Left ventricle myocardium inferior (tissue), 1 donor: ENCODE measurements around the gene ROBO4. TPM values are rescaled to one million over a fixed set of nuclear protein-coding genes. Genes with fewer than 3 reads are reported as not detected.

Source experiments
- DNase-seq: peaks from one replicate; pipeline ENCODE4 v3.0.0-alpha.2; 2020
- H3K27ac ChIP-seq: fragments of 200-600 bp; replicated peaks from 2 replicates; pipeline ENCODE4 v1.8.0; 2021
- H3K27me3 ChIP-seq: fragments of 200-600 bp; 2 replicates; pipeline ENCODE4 v1.8.0; 2021; ENCODE audit warnings: low read depth
- H3K36me3 ChIP-seq: fragments of 200-600 bp; 2 replicates; pipeline ENCODE4 v1.8.0; 2021
- H3K4me1 ChIP-seq: fragments of 200-600 bp; 2 replicates; pipeline ENCODE4 v1.8.0; 2021
- H3K4me3 ChIP-seq: fragments of 200-600 bp; 2 replicates; pipeline ENCODE4 v1.8.0; 2021; ENCODE audit warnings: mild to moderate bottlenecking, moderate library complexity
- H3K9me3 ChIP-seq: fragments of 200-600 bp; replicated peaks from 2 replicates; pipeline ENCODE4 v1.8.0; 2021
- intact Hi-C: fragments of 100-400 bp; cut with micrococcal nuclease; formaldehyde crosslinking; loops from one replicate; pipeline ENCODE4 v1.11.0; 2022
- total RNA-seq: library from RNA; stranded (reverse); fragmentation: NEBNext Ultra II Directional; extraction: Animal tissue kit (Norgen Biotek cat#: 25700); gene quantifications from one replicate; pipeline ENCODE4 v1.2.1, GENCODE V29; 2021
- TF ChIP-seq, protein P1 (sequence below): fragments of 200-600 bp; IDR thresholded peaks from 2 replicates; pipeline ENCODE4 v1.8.0; 2021; ENCODE audit warnings: antibody characterized with exemption, mild to moderate bottlenecking, borderline replicate concordance
- donor health status: DM: no; HTN: yes; CAD: no; lungs with severe emphysema.

ROBO4 gene
- total RNA-seq, 1 donor from 2014 or later, result 20.7 TPM

DNA sequence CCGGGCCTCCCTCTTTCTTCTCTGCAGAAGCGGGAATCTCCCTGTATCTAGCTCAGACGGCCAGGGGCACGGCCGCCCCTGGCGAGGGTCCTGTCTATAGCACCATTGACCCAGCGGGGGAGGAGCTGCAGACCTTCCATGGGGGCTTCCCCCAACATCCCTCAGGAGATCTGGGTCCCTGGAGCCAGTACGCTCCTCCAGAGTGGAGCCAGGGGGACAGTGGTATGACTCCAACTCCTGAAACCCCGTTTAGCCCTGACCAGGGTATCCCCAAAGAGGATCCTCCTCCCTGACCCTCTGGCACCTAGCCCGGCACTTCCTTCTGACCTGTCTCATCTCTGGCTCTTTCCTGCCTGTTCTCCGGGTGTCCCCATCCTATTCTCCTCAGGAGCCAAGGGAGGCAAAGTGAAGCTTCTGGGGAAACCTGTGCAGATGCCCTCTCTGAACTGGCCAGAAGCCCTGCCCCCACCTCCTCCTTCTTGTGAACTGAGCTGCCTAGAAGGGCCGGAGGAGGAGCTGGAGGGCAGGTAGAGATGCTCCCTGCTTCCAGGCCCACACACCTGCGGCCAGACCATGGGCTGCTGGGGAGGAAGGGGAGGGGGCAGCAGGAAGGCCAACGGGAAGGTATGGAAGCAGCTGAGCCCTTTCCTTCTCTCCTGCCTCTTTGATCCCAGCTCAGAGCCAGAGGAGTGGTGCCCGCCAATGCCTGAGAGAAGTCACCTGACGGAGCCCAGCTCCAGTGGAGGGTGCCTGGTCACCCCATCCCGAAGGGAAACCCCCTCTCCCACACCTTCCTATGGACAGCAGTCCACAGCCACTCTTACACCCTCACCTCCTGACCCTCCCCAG, 19.5 kb downstream of the ROBO4 start:
- intact Hi-C loops, result no loop called here
- Histone ChIP-seq H3K4me1 (peaks cover 57% of the 10 kb centered on the region), H3K9me3 (no peaks in the 10 kb centered on the region), H3K36me3 (no peaks in the 10 kb centered on the region), H3K4me3 (peak overlapping the region; percentile 77), H3K27me3 (peaks cover 59% of the 10 kb centered on the region), H3K27ac (no peak overlapping the region)
- no peak for DNase-seq
- TF ChIP-seq, protein P1, sequence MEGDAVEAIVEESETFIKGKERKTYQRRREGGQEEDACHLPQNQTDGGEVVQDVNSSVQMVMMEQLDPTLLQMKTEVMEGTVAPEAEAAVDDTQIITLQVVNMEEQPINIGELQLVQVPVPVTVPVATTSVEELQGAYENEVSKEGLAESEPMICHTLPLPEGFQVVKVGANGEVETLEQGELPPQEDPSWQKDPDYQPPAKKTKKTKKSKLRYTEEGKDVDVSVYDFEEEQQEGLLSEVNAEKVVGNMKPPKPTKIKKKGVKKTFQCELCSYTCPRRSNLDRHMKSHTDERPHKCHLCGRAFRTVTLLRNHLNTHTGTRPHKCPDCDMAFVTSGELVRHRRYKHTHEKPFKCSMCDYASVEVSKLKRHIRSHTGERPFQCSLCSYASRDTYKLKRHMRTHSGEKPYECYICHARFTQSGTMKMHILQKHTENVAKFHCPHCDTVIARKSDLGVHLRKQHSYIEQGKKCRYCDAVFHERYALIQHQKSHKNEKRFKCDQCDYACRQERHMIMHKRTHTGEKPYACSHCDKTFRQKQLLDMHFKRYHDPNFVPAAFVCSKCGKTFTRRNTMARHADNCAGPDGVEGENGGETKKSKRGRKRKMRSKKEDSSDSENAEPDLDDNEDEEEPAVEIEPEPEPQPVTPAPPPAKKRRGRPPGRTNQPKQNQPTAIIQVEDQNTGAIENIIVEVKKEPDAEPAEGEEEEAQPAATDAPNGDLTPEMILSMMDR, result no peak

DNA sequence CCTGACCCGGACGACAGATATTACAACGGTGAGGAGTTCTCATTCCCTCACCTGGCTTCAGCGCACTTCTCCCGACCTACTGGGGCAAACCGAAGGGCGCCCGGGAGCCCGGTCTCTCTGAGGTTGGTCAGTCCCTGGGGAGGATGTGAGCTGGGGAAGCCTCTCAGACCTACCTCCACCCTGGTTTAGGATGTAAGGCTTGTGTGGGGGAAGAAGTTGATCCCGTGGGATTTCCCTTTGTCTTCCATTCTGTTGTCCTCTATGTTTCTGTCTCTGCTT, 20.1 kb downstream of the ROBO4 start:
- Histone ChIP-seq H3K4me1 (peaks cover 51% of the 10 kb centered on the region), H3K4me3 (peak overlapping the region; percentile 77), H3K27me3 (peaks cover 64% of the 10 kb centered on the region), H3K27ac (peak overlapping the region; percentile 94), H3K36me3 (no peaks in the 10 kb centered on the region), H3K9me3 (no peaks in the 10 kb centered on the region)
- no peak for DNase-seq
- TF ChIP-seq, protein P1, result no peak
- intact Hi-C loops, result no loop called here

DNA sequence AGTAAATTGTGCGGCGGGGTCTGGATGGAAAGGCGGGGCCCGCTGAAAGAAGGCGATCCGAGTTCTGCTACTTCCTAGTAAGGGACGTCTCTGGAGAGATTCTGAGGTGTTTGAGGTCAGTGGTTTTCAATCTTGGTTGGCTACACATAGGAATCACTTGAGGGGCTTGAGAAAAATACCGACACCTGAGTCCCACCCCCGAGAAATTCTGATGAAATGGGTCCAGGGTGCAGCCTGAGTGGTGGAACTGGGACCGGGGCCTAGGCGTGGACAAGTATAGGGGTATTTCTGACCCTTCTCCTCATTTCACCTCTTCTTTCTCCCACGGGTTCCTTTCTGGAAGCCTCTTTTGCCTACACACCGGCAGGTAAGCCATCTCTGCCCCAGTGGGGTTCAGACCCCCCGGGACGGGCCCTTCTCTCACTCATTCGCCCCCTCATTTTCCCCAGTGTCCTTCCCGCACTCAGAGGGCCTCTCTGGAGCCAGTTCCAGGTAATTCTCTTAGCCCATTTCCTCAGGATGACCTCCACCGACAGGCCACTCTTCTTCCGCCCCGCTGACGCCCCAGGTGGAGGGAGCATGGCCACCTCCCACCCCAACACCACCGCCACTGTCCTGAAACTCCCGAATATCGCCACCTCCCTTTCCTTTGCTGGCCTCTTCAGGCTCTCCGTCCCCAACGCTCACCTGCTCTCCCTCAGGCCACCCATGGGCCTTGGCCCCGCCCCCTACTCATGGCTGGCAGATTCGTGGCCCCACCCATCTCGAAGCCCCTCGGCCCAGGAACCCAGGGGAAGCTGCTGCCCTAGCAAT, 20.6 kb downstream of the ROBO4 start:
- peak overlapping the region; percentile 77 for H3K4me3 ChIP-seq
- H3K36me3 ChIP-seq, result no peaks in the 10 kb centered on the region
- H3K4me1 ChIP-seq, result peaks cover 46% of the 10 kb centered on the region
- H3K27me3 ChIP-seq, result peaks cover 70% of the 10 kb centered on the region
- H3K27ac ChIP-seq, result peak overlapping the region; percentile 94
- TF ChIP-seq, protein P1, result no peak
- intact Hi-C loops, result no loop called here
- DNase-seq, result no peak
- H3K9me3 ChIP-seq, result no peaks in the 10 kb centered on the region

DNA sequence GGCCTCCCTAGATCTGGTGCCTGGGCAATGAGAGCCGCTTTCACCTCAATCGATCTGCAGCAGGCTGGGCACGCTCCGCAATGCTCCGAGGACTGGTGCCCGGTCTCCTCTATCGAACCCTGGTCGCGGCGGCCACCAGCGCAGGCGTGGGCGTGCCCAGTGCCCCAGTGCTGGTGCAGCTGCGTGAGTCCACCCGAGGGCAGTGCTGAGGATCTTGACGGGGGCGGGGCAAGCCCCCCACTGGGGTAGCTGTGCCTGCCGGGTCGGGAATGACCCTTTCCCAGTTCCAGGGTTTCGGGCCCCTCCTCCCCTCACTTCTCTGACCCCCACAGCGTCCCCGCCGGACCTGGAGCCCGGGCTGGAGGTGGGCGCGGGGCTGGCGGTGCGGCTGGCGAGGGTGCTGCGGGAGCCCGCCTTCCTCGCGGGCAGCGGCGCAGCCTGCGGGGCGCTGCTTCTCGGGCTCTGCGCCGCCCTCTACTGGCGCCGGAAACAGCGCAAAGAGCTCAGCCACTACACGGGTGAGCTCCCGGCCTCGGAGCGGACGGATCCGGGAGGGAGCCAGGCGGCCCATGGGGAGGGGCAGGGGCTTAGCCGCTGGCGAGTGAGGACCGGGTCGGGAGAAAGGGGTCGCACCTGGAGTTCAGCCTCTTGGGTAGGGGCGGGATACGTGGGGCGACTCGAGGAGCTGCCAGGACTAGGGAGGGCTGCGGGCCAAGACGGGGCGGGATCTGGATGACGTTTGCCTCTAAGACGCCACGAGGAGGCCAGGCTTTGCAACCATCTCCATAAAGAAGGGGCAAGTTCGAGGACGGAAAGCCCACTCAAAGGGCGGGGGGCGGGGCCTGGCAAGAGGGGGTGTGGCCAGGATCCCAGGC, 21.5 kb downstream of the ROBO4 start:
- H3K27ac ChIP-seq, result peak overlapping the region; percentile 94
- H3K27me3 ChIP-seq, result peaks cover 78% of the 10 kb centered on the region
- DNase-seq, result peak; percentile 90
- intact Hi-C loops, result no loop called here
- peaks cover 43% of the 10 kb centered on the region for H3K4me1 ChIP-seq
- H3K4me3 ChIP-seq, result peak overlapping the region; percentile 77
- no peaks in the 10 kb centered on the region for H3K36me3 ChIP-seq
- H3K9me3 ChIP-seq, result no peaks in the 10 kb centered on the region
- TF ChIP-seq, protein P1, result peak; percentile 80

DNA sequence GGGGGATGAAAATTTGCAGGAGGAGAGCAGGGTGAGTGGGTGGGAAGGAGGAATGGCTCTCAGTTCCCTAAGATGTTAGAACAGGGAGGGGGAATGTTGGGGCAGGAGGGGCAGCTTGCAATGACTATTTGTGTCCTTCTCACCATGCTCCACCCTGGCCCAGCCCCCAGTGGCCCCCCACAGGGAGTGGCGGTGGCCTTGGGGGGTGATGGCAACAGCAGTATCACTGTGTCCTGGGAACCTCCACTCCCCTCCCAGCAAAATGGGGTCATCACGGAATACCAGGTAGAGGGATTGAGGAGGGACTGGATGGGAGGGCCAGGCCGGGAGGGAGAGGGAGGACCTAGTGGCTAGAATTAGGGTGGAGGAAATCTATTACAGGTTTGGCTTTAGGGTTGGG, 22.3 kb downstream of the ROBO4 start:
- Histone ChIP-seq H3K36me3 (no peaks in the 10 kb centered on the region), H3K27me3 (peaks cover 86% of the 10 kb centered on the region), H3K9me3 (no peaks in the 10 kb centered on the region), H3K4me3 (peak overlapping the region; percentile 77), H3K27ac (no peak overlapping the region), H3K4me1 (peaks cover 42% of the 10 kb centered on the region)
- TF ChIP-seq, protein P1, result no peak
- DNase-seq, result no peak
- intact Hi-C loops, result no loop called here
